Embryonic facial prominence (tissue), 1 donor: ENCODE results near the gene PROC.
"Not testable (repeated sequence)": the region's sequence is repeated elsewhere in the genome, so short reads cannot be mapped to it uniquely, and the experiment has no call there.

Source experiments
- DNase-seq: peaks from one replicate; pipeline ENCODE4 v3.0.0-alpha.2; 2016; ENCODE audit errors: extremely low spot score

Gene PROC

DNA sequence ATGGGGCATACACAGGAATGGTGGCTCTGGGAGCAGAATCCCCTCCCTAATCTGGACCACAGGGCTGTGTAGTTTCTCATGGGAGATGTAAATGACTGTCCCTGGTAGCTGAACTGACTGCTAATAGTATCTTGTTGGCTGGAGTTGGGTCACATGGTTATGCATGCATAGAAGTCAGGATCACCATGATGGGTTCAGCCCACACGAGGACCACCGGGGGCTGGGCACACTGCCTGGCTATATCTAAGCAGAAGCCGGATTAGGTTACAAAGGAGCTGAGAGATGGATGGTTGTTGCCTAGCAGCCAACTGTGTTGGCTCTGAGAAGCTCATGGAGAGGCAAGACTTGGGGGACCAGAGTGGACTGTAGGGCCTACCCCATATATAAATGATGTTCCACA, 23.7 kb upstream of the PROC start:
- DNase-seq: no peak

DNA sequence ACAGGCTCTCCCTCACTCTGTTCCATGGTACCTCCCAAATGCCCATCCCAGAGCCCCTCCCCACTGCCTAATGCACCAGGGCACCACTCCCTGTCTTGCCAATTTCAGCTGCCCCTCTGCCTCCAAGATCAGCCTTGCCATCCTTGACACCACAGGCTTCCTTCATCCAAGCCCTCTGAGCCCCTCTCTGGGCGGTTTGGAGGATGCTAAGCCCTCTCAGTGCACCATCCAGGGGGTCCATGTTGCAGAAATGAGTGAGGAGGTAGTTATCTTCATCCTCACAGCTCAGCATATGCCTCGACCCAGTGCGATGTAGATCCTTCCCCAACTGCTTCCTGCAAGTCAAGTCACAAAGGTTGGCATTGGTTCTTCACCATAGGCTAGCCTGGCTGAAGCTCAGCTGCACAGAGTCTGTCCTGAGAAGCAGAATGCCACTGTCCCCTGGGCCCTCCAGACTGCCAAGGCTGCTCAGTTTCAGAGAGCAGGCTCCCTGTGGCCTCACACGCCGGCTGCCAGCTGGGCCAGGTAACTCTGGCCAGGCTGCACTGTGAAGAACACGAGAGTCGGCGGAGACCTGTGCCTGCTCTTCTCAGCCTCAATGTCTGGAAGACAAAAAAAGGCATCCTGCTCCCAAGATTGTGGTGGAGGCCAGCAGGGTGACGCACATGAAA, 20.5 kb upstream of the PROC start:
- DNase-seq: no peak

DNA sequence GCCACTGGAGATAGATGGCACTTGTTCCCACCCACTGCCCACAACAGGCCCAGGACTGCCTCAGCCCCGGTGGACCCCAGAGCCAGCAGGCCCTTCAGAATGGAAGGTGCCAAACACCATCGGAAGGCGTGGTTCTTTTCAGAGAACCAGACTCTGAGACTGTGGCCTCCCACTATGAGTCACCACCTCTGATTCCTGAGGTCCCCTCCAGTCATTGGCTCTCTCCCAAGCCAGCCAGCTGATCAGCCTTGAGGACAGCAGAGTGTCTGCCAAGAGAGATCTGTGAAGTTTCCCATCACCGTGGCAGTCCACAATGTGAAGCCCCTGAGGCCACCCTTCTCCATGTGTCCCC, 20.0 kb upstream of the PROC start:
- DNase-seq: no peak

GRCh38 chr2:127400533-127400896, 17.7 kb upstream of the PROC start:
- DNase-seq: no peak

- no peak for DNase-seq
These were observed 17.1 kb upstream of the PROC start for GRCh38 chr2:127400897-127401756.

GRCh38 chr2:127401757-127402695, 16.2 kb upstream of the PROC start:
- DNase-seq: no peak

GRCh38 chr2:127403460-127403859, 14.8 kb upstream of the PROC start:
- DNase-seq: no peak

DNA sequence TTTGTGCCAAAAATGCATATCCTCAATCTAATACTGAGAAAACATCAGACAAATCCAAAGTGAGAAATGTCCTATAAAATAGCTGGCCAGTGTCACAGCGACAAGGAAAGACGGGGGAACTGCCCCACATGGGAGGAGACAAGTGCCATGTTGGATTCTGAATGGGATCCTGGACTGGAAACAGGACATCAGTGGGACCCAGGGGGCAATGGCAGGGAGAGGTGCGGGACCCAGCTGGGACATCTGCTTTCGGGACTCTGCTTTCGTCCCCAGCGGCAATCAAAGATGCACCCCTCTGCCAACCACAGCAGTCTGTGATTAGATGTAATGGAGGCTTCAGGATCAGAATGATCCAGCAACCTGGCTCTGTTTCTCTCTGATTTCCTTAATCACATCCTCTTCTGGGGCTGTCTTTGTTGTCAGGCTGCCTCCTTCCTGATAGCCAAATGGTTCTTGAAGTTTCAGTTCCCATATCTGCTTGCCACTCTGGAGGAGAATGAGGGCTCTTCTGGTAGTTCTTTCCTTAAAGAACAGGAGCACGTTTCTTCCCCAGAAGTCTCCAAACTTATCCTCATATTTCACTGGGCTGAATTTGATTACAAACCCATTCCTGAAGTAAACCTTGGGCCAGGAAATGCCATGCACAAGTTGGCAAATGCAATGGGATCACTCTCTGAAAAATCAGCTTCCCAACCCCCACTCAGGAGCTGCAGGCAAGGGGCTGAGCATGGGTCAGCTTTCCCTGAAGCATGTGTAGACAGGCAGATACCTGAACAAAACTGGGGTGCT, 13.6 kb upstream of the PROC start:
- no peak for DNase-seq

GRCh38 chr2:127405255-127405610, 13.0 kb upstream of the PROC start:
- no peak for DNase-seq

DNA sequence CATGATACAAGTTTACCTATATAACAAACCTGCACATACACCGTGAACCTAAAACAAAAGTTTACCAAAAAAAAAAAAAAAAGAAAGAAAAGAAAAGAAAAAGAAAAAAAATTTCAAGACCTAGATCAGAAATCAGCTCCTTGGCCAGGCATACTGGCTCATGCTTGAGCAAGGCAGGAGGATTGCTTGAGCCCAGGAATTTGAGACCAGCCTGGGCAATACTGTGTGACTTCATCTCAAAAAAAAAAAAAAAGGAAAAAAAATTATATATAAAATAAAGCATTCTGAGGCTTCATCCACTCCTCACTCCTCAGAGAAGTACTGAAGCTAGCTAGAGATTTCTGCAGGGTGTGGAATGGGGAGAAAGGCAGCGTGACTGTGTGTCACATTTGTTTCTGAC, 11.8 kb upstream of the PROC start:
- no peak for DNase-seq

GRCh38 chr2:127407091-127407490, 11.1 kb upstream of the PROC start:
- DNase-seq: no peak

- no peak for DNase-seq
These were observed 10.6 kb upstream of the PROC start for GRCh38 chr2:127407661-127408003.

GRCh38 chr2:127408004-127408806, 10.0 kb upstream of the PROC start:
- DNase-seq: peak; percentile 71

DNA sequence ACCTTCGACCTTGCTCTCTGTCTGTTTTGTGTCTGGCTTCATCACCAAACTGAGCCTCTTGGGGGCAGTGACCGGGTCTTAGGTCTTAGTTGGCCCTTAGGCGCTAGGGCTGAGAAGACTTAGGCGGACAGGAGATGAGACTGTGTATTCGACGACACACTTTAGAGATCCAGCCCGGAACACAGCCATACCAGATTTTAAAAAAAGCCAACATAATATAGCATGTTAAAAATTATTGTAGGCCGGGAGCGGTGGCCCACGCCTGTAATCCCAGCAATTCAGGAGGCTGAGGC, 9.5 kb upstream of the PROC start:
- DNase-seq: no peak

DNA sequence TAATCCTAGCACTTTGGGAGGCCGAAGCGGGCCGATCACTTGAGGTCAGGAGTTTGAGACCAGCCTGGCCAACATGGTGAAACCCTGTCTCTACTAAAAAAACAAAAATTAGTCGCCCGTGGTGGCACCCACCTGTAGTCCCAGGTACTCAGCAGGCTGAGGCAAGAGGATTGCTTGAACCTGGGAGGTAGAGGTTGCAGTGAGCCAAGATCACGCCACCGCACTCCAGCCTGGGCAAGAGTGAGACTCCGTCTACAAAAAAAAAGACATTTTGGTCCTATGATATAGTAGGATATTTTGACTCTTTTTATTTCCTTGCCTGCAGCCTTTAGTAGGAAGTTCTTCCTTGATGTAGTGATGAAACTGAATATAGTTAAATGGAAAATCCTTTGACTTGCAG, 8.5 kb upstream of the PROC start:
- not testable (repeated sequence) for DNase-seq

DNA sequence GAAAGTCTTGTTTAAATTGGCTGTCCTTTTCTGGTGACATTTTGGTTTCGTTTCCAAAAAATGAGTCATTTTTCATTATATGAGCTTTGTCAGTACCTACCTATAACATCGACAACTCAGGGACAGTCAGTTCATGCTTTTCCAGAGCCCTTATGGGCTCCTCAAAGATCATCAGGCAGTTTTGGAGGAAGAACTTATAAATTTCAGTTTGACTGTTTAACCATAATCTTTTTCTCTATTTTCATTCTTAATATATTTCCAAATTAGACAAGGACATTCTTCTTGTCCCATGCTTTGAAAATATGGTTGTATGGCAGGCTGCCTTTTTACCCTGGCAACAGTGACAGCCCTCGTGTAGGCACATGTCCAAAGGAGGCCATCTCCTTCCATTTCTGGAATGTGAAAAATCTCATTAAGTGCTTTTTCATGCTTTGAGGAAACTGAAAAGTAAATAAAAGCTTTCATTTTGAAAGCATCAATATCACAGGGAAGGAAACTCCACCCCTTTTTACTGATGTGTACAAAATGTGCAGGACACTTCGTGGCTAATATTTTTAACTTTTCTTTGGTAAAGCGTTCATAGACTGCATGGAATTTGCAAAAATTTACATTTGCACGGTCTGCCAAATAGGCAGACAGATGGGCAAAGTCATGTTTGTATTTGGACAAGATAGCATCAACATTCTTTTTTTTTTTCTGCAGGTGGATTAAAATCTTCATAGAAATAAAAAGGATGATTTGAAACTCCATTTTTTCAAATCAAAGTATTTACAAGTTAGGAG, 7.2 kb upstream of the PROC start:
- no peak for DNase-seq

DNA sequence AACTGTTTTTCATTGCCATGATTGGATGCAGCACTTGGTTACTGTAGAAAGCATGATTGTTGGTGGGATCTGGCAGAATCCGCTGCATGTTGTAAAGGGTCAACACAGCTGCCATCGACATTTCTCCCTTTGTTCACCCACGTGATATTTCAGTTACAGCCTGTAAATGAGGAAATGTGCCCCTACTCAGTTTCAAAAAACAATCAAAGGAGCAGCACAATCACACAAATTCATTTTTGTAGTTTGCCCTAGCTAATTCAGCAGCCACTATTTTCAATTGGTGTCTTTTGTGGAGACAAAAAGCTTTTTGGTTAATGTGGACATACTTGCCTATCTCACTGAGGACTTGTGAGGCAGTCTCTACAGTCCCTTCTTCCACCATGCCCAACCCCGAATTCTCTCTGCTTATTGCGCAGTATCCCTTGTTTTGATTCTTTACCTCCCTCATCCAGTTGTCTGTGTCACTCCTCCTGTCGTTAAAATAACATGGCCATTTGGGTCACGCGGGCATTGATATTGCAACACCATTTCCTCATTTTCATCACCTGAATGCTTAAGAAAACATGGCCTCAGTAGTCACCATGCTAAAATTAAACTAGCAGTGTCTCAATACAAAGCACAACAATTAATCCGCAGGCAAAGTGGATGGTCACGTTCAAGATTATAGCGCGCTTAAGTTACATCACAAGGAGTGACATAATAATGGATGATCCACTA, 6.4 kb upstream of the PROC start:
- DNase-seq: no peak

- no peak for DNase-seq
These were observed 5.0 kb upstream of the PROC start for GRCh38 chr2:127413200-127413599.

DNA sequence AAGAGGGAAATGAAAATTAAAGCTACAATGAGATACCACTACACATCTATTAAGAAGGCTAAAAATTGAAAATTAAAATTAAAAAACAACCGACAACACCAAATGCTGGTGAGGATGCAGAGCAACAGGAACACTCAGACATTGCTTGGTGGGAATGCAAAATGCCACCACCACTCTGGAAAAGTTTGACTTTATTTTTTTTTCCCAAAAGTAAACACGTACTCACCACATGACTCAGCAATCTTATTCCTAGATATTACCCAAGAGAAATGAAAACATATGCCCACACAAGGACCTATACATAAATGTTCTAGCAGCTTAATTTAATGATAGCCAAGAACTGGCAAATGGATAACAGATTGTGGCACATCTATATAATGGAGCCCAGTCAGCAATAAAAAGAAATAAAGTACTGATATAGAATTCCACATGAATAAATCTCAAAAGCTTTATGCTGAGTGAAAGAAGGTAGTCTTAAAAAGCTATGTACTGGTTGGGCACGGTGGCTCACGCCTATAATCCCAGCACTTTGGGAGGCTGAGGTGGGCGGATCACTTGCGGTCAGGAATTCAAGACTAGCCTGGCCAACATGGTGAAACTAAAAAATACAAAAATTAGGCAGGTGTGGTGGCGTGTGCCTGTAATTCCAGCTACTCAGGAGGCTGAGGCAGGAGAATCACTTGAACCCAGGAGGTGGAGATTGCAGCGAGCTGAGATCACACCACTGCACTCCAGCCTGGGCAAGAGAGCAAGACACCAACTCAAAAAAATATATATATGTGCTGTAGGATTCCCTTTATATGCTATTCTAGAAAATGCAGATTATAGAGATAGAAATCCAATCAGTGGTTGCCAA, 4.2 kb upstream of the PROC start:
- DNase-seq: no peak
